ENCODE data around the gene DBN1.

The DBN1 gene

DNA sequence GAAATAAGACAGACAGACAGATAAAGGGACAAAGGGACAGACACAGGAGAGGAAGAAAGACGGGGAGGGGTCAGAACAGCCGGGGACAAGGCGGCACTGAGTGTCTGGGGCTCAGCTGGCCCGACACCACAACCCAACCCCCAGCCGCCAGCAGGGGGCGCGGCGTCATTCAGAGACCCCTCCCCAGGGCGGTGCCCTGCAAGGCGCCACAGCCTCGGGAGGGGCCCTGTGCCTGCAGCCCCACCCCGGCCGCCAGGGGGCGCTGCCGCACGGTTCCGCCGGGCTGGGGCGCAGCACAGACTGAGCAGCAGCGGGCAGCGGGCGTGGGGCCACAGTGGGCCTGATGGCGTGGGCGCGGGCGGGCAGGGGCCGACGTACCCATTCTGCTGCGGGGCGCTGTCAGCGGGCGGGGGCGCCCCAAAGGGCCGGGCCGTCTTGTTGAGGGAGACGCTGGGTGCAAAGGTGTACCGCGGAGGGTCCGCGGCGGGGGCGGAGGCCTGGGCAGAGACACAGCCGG lies 18.1 kb upstream of the DBN1 start:
- TF ChIP-seq, protein P1, sequence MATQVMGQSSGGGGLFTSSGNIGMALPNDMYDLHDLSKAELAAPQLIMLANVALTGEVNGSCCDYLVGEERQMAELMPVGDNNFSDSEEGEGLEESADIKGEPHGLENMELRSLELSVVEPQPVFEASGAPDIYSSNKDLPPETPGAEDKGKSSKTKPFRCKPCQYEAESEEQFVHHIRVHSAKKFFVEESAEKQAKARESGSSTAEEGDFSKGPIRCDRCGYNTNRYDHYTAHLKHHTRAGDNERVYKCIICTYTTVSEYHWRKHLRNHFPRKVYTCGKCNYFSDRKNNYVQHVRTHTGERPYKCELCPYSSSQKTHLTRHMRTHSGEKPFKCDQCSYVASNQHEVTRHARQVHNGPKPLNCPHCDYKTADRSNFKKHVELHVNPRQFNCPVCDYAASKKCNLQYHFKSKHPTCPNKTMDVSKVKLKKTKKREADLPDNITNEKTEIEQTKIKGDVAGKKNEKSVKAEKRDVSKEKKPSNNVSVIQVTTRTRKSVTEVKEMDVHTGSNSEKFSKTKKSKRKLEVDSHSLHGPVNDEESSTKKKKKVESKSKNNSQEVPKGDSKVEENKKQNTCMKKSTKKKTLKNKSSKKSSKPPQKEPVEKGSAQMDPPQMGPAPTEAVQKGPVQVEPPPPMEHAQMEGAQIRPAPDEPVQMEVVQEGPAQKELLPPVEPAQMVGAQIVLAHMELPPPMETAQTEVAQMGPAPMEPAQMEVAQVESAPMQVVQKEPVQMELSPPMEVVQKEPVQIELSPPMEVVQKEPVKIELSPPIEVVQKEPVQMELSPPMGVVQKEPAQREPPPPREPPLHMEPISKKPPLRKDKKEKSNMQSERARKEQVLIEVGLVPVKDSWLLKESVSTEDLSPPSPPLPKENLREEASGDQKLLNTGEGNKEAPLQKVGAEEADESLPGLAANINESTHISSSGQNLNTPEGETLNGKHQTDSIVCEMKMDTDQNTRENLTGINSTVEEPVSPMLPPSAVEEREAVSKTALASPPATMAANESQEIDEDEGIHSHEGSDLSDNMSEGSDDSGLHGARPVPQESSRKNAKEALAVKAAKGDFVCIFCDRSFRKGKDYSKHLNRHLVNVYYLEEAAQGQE (IDR thresholded peaks at IDR 0.05; ENCODE audit: insufficient read depth in 1 of 2, low read depth in 2 of 2, low read length in 2 of 2) = no peak
- TF ChIP-seq TAF1 (IDR thresholded peaks at IDR 0.05; ENCODE audit: borderline replicate concordance, insufficient read depth, low read length) (no peak), SIN3A (IDR thresholded peaks at IDR 0.05; ENCODE audit: borderline replicate concordance, insufficient read depth, low read length) (no peak), POLR2AphosphoS5 (IDR thresholded peaks at IDR 0.05; ENCODE audit: low read depth, low read length) (no peak), FOXP2 (optimal IDR thresholded peaks at IDR 0.05; ENCODE audit: borderline replicate concordance, extremely low read depth, extremely low read length, insufficient read depth) (no peak)

DNA sequence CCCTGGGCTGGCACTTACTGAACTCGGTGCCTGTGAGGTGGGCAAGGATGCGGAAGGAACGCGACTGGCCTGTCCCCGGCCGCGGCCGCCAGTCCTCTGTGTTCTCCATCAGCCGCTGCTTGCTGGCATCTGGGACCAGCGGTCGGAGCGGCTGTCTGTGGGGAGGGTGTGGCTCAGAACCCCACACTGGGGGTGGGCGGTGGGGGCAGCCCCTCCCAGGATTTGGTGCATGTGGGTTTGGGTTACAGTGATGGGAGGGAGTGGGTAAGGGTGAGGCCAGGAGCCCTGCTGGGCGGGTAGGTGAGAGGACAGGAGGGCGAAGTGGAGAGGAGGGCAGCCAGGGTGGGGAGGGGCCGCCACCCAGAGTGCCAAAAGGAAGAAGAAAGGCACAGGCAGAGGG lies 17.6 kb upstream of the DBN1 start:
- TF ChIP-seq, protein P1 (IDR thresholded peaks at IDR 0.05; ENCODE audit: insufficient read depth in 1 of 2, low read depth in 2 of 2, low read length in 2 of 2) = no peak
- TF ChIP-seq TAF1 (IDR thresholded peaks at IDR 0.05; ENCODE audit: borderline replicate concordance, insufficient read depth, low read length) (no peak), POLR2AphosphoS5 (IDR thresholded peaks at IDR 0.05; ENCODE audit: low read depth, low read length) (no peak), FOXP2 (optimal IDR thresholded peaks at IDR 0.05; ENCODE audit: borderline replicate concordance, extremely low read depth, extremely low read length, insufficient read depth) (no peak), SIN3A (IDR thresholded peaks at IDR 0.05; ENCODE audit: borderline replicate concordance, insufficient read depth, low read length) (no peak)

DNA sequence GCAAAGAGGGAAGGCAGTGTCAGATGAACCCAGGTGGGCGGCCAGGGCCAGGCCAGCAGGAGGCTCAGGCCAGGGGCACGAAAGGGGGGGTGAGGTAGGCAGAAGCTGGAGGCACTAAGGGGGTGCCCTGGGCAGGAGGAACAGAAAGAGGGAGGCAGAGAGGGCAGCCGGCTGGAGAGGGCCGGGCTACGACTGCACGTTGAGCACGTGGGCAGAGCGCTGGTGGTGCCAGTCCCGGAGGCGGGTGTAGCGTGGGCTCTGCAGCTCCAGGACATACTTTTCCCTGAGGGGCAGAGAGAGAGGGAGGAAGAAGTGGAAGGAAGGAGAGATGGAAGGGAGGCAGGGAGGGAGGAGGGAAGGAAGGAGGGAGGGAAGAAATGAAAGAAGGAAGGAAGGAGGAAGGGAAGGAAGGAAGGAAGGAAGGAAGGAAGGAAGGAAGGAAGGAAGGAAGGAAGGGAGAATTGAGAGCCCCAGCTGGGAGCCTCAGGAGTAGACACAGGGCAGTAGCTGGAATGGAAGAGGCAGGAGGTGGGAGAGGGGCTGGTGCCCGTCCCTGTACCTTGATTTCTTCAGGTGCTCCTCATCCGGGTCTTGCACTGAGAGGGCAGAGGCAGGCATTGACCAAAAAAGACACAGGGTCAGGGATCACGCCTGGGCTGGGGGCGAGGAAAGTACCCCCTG lies 17.0 kb upstream of the DBN1 start:
- TF ChIP-seq, protein P1 (IDR thresholded peaks at IDR 0.05; ENCODE audit: insufficient read depth in 1 of 2, low read depth in 2 of 2, low read length in 2 of 2) = no peak
- TF ChIP-seq TAF1 (IDR thresholded peaks at IDR 0.05; ENCODE audit: borderline replicate concordance, insufficient read depth, low read length) (no peak), POLR2AphosphoS5 (IDR thresholded peaks at IDR 0.05; ENCODE audit: low read depth, low read length) (no peak), SIN3A (IDR thresholded peaks at IDR 0.05; ENCODE audit: borderline replicate concordance, insufficient read depth, low read length) (no peak), FOXP2 (optimal IDR thresholded peaks at IDR 0.05; ENCODE audit: borderline replicate concordance, extremely low read depth, extremely low read length, insufficient read depth) (no peak)

DNA sequence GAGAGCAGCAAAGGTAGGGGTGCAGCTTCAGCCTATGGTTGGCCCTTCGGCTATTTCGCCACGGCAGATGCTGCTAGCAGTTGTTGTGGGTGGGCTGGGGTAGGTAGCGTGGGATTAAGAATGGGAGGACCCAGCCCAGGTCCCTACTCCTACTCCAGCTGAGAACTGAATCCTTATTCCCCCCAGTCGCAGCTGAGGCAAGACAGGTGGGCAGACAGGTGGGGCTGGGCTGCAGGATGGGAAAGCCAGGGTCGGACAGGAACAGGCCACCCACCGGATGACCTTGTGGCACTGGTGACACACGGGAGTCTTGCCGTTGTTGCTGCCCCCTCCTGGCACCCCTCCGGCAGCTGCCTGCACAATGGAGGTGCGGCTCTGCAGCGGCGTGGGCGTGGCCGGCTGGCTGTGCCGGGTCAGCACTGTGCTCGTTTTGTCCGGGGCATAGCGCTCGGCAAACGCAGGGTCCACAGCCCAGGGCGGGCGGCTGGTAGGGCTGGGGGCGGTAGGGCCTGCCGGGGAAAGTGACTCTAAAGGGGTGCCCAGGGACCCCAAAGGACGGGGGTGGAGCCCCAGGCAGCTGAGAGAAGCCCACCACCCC lies 15.8 kb upstream of the DBN1 start:
- TF ChIP-seq POLR2AphosphoS5 (IDR thresholded peaks at IDR 0.05; ENCODE audit: low read depth, low read length) (no peak), SIN3A (IDR thresholded peaks at IDR 0.05; ENCODE audit: borderline replicate concordance, insufficient read depth, low read length) (no peak), FOXP2 (optimal IDR thresholded peaks at IDR 0.05; ENCODE audit: borderline replicate concordance, extremely low read depth, extremely low read length, insufficient read depth) (no peak), TAF1 (IDR thresholded peaks at IDR 0.05; ENCODE audit: borderline replicate concordance, insufficient read depth, low read length) (no peak)
- TF ChIP-seq, protein P1 (IDR thresholded peaks at IDR 0.05; ENCODE audit: insufficient read depth in 1 of 2, low read depth in 2 of 2, low read length in 2 of 2) = no peak
